ENCODE measurements around the gene PDE4D. TPM values are rescaled to one million over a fixed set of nuclear protein-coding genes. Genes with fewer than 3 reads are reported as not detected.
"Not testable (repeated sequence)": the region's sequence is repeated elsewhere in the genome, so short reads cannot be mapped to it uniquely, and the experiment has no call there.

The PDE4D gene
- total RNA-seq, 1 experiment from 2014 or later, result 6.3 TPM

- no peak overlapping the region for H3K27ac ChIP-seq
These were observed 126.3 kb downstream of the PDE4D start for GRCh38 chr5:59767211-59767605.

GRCh38 chr5:59766427-59767210, 126.9 kb downstream of the PDE4D start:
- H3K36me3 ChIP-seq, result no peaks in the 10 kb centered on the region
- no peak overlapping the region for H3K27ac ChIP-seq
- H3K9me3 ChIP-seq (replicated peaks), result no peaks in the 10 kb centered on the region; the same call in 1 of the 2 replicates
- H3K4me3 ChIP-seq, result no peak overlapping the region
- peaks cover 18% of the 10 kb centered on the region for H3K4me1 ChIP-seq (replicated peaks)
- no peak for DNase-seq (ENCODE audit: low read depth in 1 of 2, low spot score in 2 of 2)
- H3K27me3 ChIP-seq (replicated peaks), result 0 out of 2 replicates have a peak, but pooled peaks cover 2% of the 10 kb centered on the region

More at GRCh38 chr5:59767211-59767605, 126.3 kb downstream of the PDE4D start:
- DNase-seq (ENCODE audit: low read depth in 1 of 2, low spot score in 2 of 2), result no peak
- Histone ChIP-seq H3K9me3 (replicated peaks) (no peaks in the 10 kb centered on the region; the same call in 1 of the 2 replicates), H3K4me1 (replicated peaks) (peaks cover 18% of the 10 kb centered on the region), H3K4me3 (no peak overlapping the region), H3K27me3 (replicated peaks) (peaks cover 2% of the 10 kb centered on the region; the same call in 1 of the 2 replicates), H3K36me3 (no peaks in the 10 kb centered on the region)

GRCh38 chr5:59765446-59765845, 128.1 kb downstream of the PDE4D start:
- peaks cover 24% of the 10 kb centered on the region for H3K4me1 ChIP-seq (replicated peaks)

GRCh38 chr5:59764361-59764760, 129.2 kb downstream of the PDE4D start:
- no peaks in the 10 kb centered on the region for H3K36me3 ChIP-seq
- peaks cover 31% of the 10 kb centered on the region for H3K4me1 ChIP-seq (replicated peaks)

More at GRCh38 chr5:59765446-59765845, 128.1 kb downstream of the PDE4D start:
- Histone ChIP-seq H3K27me3 (replicated peaks) (0 out of 2 replicates have a peak, but pooled peaks cover 2% of the 10 kb centered on the region), H3K4me3 (no peak overlapping the region), H3K36me3 (no peaks in the 10 kb centered on the region), H3K9me3 (replicated peaks) (no peaks in the 10 kb centered on the region; the same call in 1 of the 2 replicates), H3K27ac (no peak overlapping the region)
- DNase-seq (ENCODE audit: low read depth in 1 of 2, low spot score in 2 of 2), result no peak

GRCh38 chr5:59763541-59763940, 130.0 kb downstream of the PDE4D start:
- peaks cover 30% of the 10 kb centered on the region for H3K4me1 ChIP-seq (replicated peaks)

More at GRCh38 chr5:59764361-59764760, 129.2 kb downstream of the PDE4D start:
- Histone ChIP-seq H3K9me3 (replicated peaks) (no peaks in the 10 kb centered on the region; the same call in 1 of the 2 replicates), H3K27ac (no peak overlapping the region), H3K4me3 (no peak overlapping the region), H3K27me3 (replicated peaks) (no peaks in the 10 kb centered on the region)
- no peak for DNase-seq (ENCODE audit: low read depth in 1 of 2, low spot score in 2 of 2)

GRCh38 chr5:59762232-59762631, 131.3 kb downstream of the PDE4D start:
- not testable (repeated sequence) for H3K27me3 ChIP-seq (replicated peaks); H3K27ac ChIP-seq; H3K9me3 ChIP-seq (replicated peaks); DNase-seq (ENCODE audit: low read depth in 1 of 2, low spot score in 2 of 2); H3K36me3 ChIP-seq; H3K4me3 ChIP-seq
- H3K4me1 ChIP-seq (replicated peaks), result peaks cover 21% of the 10 kb centered on the region

More at GRCh38 chr5:59763541-59763940, 130.0 kb downstream of the PDE4D start:
- H3K27me3 ChIP-seq (replicated peaks), result no peaks in the 10 kb centered on the region
- H3K9me3 ChIP-seq (replicated peaks), result no peaks in the 10 kb centered on the region; the same call in 1 of the 2 replicates
- H3K27ac ChIP-seq, result no peak overlapping the region
- no peak overlapping the region for H3K4me3 ChIP-seq
- H3K36me3 ChIP-seq, result no peaks in the 10 kb centered on the region
- no peak for DNase-seq (ENCODE audit: low read depth in 1 of 2, low spot score in 2 of 2)

- Histone ChIP-seq H3K27ac (peak overlapping the region; percentile 35), H3K36me3 (no peaks in the 10 kb centered on the region), H3K27me3 (replicated peaks) (no peaks in the 10 kb centered on the region), H3K9me3 (replicated peaks) (no peaks in the 10 kb centered on the region), H3K4me1 (replicated peaks) (peaks cover 13% of the 10 kb centered on the region), H3K4me3 (no peak overlapping the region)
- peak in 1 of 2 experiments; percentile 29 for DNase-seq (ENCODE audit: low read depth in 1 of 2, low spot score in 2 of 2)
These were observed 132.7 kb downstream of the PDE4D start for GRCh38 chr5:59760785-59761348.

- peaks cover 13% of the 10 kb centered on the region for H3K4me1 ChIP-seq (replicated peaks)
- H3K9me3 ChIP-seq (replicated peaks), result no peaks in the 10 kb centered on the region
- H3K36me3 ChIP-seq, result no peaks in the 10 kb centered on the region
- no peak overlapping the region for H3K4me3 ChIP-seq
- DNase-seq (ENCODE audit: low read depth in 1 of 2, low spot score in 2 of 2), result no peak
- peak overlapping the region; percentile 35 for H3K27ac ChIP-seq
- H3K27me3 ChIP-seq (replicated peaks), result no peaks in the 10 kb centered on the region
These were observed 133.8 kb downstream of the PDE4D start for GRCh38 chr5:59759600-59760351.

GRCh38 chr5:59758566-59758965, 135.0 kb downstream of the PDE4D start:
- no peaks in the 10 kb centered on the region for H3K36me3 ChIP-seq

GRCh38 chr5:59757442-59757841, 136.1 kb downstream of the PDE4D start:
- H3K4me1 ChIP-seq (replicated peaks), result peaks cover 13% of the 10 kb centered on the region
- no peaks in the 10 kb centered on the region for H3K9me3 ChIP-seq (replicated peaks)
- no peak for DNase-seq (ENCODE audit: low read depth in 1 of 2, low spot score in 2 of 2)
- no peak overlapping the region for H3K27ac ChIP-seq
- no peaks in the 10 kb centered on the region for H3K27me3 ChIP-seq (replicated peaks)
- no peaks in the 10 kb centered on the region for H3K36me3 ChIP-seq
- no peak overlapping the region for H3K4me3 ChIP-seq

More at GRCh38 chr5:59758566-59758965, 135.0 kb downstream of the PDE4D start:
- H3K9me3 ChIP-seq (replicated peaks), result no peaks in the 10 kb centered on the region
- no peak overlapping the region for H3K27ac ChIP-seq
- no peak for DNase-seq (ENCODE audit: low read depth in 1 of 2, low spot score in 2 of 2)
- H3K4me1 ChIP-seq (replicated peaks), result peaks cover 13% of the 10 kb centered on the region
- H3K27me3 ChIP-seq (replicated peaks), result no peaks in the 10 kb centered on the region
- H3K4me3 ChIP-seq, result no peak overlapping the region

- no peak overlapping the region for H3K4me3 ChIP-seq
- no peaks in the 10 kb centered on the region for H3K9me3 ChIP-seq (replicated peaks)
- no peak for DNase-seq (ENCODE audit: low read depth in 1 of 2, low spot score in 2 of 2)
- no peaks in the 10 kb centered on the region for H3K27me3 ChIP-seq (replicated peaks)
- H3K27ac ChIP-seq, result no peak overlapping the region
- peaks cover 13% of the 10 kb centered on the region for H3K4me1 ChIP-seq (replicated peaks)
- H3K36me3 ChIP-seq, result no peaks in the 10 kb centered on the region
These were observed 137.0 kb downstream of the PDE4D start for GRCh38 chr5:59756373-59757035.

- H3K36me3 ChIP-seq, result no peaks in the 10 kb centered on the region
- no peak overlapping the region for H3K27ac ChIP-seq
- no peak for DNase-seq (ENCODE audit: low read depth in 1 of 2, low spot score in 2 of 2)
- H3K4me3 ChIP-seq, result no peak overlapping the region
- no peaks in the 10 kb centered on the region for H3K27me3 ChIP-seq (replicated peaks)
- H3K9me3 ChIP-seq (replicated peaks), result no peaks in the 10 kb centered on the region
- H3K4me1 ChIP-seq (replicated peaks), result peaks cover 11% of the 10 kb centered on the region; the same call in 1 of the 2 replicates
These were observed 138.1 kb downstream of the PDE4D start for GRCh38 chr5:59755476-59755875.

- Histone ChIP-seq H3K4me1 (replicated peaks) (0 out of 2 replicates have a peak, but pooled peaks cover 4% of the 10 kb centered on the region), H3K27me3 (replicated peaks) (no peaks in the 10 kb centered on the region), H3K27ac (no peak overlapping the region), H3K4me3 (no peak overlapping the region), H3K9me3 (replicated peaks) (no peaks in the 10 kb centered on the region), H3K36me3 (no peaks in the 10 kb centered on the region)
- no peak for DNase-seq (ENCODE audit: low read depth in 1 of 2, low spot score in 2 of 2)
These were observed 139.9 kb downstream of the PDE4D start for GRCh38 chr5:59753599-59753998.

All from SJSA1 (cell line).